IMR-90 (cell line): ENCODE results near the gene KRTAP10-10.

Experiments used
- BHLHE40 ChIP-seq: fragments of 150-350 bp; IDR thresholded peaks from 2 replicates; pipeline ENCODE4 v1.6.1; 2016; ENCODE audit warnings: mild to moderate bottlenecking, low read depth, low read length
- CEBPB ChIP-seq: IDR thresholded peaks from 2 replicates; pipeline ENCODE4 v1.6.1; 2012; ENCODE audit warnings: low read depth, low read length, improper control_type of control experiment
- FOS ChIP-seq: fragments of 150-350 bp; IDR thresholded peaks from 2 replicates; pipeline ENCODE4 v1.6.1; 2016; ENCODE audit warnings: low read depth, low read length
- NFE2L2 ChIP-seq: fragments of 150-350 bp; IDR thresholded peaks from 2 replicates; pipeline ENCODE4 v1.6.1; 2016; ENCODE audit warnings: low read depth, mild to moderate bottlenecking, low read length
- POLR2A ChIP-seq: IDR thresholded peaks from 2 replicates; pipeline ENCODE4 v1.6.1; 2012; ENCODE audit warnings: mild to moderate bottlenecking, low read depth, low read length
- RAD21 ChIP-seq: IDR thresholded peaks from 2 replicates; pipeline ENCODE4 v1.6.1; 2012; ENCODE audit warnings: low read length, improper control_type of control experiment
- RCOR1 ChIP-seq: IDR thresholded peaks from 2 replicates; pipeline ENCODE4 v1.6.1; 2012; ENCODE audit warnings: mild to moderate bottlenecking, low read length, improper control_type of control experiment; ENCODE audit not compliant: insufficient replicate concordance
- RFX5 ChIP-seq: IDR thresholded peaks from 2 replicates; pipeline ENCODE4 v1.8.0; 2012; ENCODE audit warnings: low read depth, mild to moderate bottlenecking, low read length, moderate library complexity
- SMC3 ChIP-seq: fragments of 150-350 bp; IDR thresholded peaks from 2 replicates; pipeline ENCODE4 v1.6.1; 2016; ENCODE audit warnings: low read depth, mild to moderate bottlenecking, antibody characterized with exemption, low read length, moderate library complexity
- TF ChIP-seq, protein P1 (sequence below): conservative IDR thresholded peaks from 2 replicates; pipeline ENCODE4 v1.5.1; 2012; ENCODE audit warnings: mild to moderate bottlenecking, low read depth, low read length, improper control_type of control experiment
- TF ChIP-seq, protein P2 (sequence below): fragments of 150-350 bp; IDR thresholded peaks from 2 replicates; pipeline ENCODE4 v1.6.1; 2016; ENCODE audit warnings: low read depth, mild to moderate bottlenecking, low read length, moderate library complexity, borderline replicate concordance
- TF ChIP-seq, protein P3 (sequence below): fragments of 150-350 bp; IDR thresholded peaks from 2 replicates; pipeline ENCODE4 v1.6.1; 2017; ENCODE audit warnings: mild to moderate bottlenecking, antibody characterized with exemption, low read length, low read depth

DNA sequence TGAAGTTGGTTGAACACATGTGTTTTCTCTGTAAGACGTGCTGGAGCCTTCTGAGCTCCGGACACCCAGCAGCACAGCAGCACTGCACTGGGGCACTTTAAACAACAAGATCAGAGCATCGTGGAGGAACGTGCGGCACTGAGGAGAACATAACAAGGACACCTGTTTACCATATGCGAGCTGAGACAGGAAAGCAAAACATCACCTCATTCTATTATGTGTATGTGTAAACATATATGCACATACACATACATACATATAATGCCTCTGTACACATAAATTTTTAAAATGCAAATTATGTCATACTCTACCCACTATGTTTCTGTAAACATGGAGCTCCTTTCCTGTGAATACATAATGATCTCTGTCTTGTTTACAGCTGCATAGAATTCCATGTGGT is 41.6 kb upstream of the KRTAP10-10 start:
- TF ChIP-seq SMC3 (no peak), RFX5 (no peak), POLR2A (no peak), CEBPB (no peak), RCOR1 (no peak), FOS (no peak), RAD21 (no peak), BHLHE40 (no peak), NFE2L2 (no peak)
- TF ChIP-seq, protein P1, sequence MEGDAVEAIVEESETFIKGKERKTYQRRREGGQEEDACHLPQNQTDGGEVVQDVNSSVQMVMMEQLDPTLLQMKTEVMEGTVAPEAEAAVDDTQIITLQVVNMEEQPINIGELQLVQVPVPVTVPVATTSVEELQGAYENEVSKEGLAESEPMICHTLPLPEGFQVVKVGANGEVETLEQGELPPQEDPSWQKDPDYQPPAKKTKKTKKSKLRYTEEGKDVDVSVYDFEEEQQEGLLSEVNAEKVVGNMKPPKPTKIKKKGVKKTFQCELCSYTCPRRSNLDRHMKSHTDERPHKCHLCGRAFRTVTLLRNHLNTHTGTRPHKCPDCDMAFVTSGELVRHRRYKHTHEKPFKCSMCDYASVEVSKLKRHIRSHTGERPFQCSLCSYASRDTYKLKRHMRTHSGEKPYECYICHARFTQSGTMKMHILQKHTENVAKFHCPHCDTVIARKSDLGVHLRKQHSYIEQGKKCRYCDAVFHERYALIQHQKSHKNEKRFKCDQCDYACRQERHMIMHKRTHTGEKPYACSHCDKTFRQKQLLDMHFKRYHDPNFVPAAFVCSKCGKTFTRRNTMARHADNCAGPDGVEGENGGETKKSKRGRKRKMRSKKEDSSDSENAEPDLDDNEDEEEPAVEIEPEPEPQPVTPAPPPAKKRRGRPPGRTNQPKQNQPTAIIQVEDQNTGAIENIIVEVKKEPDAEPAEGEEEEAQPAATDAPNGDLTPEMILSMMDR = no peak
- TF ChIP-seq, protein P2, sequence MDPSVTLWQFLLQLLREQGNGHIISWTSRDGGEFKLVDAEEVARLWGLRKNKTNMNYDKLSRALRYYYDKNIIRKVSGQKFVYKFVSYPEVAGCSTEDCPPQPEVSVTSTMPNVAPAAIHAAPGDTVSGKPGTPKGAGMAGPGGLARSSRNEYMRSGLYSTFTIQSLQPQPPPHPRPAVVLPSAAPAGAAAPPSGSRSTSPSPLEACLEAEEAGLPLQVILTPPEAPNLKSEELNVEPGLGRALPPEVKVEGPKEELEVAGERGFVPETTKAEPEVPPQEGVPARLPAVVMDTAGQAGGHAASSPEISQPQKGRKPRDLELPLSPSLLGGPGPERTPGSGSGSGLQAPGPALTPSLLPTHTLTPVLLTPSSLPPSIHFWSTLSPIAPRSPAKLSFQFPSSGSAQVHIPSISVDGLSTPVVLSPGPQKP = no peak
- TF ChIP-seq, protein P3, sequence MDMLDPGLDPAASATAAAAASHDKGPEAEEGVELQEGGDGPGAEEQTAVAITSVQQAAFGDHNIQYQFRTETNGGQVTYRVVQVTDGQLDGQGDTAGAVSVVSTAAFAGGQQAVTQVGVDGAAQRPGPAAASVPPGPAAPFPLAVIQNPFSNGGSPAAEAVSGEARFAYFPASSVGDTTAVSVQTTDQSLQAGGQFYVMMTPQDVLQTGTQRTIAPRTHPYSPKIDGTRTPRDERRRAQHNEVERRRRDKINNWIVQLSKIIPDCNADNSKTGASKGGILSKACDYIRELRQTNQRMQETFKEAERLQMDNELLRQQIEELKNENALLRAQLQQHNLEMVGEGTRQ = no peak
